HG02938 (cell line): ENCODE measurements around the gene DBNDD1.

Experiments used
- ATAC-seq: cut with Tn5 transposase; IDR thresholded peaks from one replicate; pipeline ENCODE4 v1.9.1; 2021; ENCODE audit warnings: mild to moderate bottlenecking, moderate library complexity; ENCODE audit not compliant: unreplicated experiment

Gene DBNDD1

DNA sequence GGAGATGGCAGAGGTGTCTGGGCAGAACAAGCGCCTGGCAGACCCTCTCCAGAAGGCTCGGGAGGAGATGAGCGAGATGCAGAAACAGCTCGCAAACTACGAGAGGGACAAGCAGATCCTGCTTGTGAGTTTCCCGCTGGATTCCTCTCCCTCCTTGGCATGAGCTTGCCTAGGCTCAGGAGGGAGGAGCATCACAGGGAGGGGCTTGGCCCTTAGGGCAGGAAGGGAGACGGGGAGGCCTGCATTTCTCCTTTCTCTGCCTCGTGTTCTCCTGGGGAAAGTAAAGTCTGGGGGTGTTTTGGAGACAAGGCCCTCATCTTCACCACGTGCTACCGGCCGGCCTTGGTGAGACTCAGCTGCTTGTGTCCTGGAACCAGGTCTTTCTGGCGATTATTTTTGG, 18.0 kb upstream of the DBNDD1 start:
- ATAC-seq: no peak

DNA sequence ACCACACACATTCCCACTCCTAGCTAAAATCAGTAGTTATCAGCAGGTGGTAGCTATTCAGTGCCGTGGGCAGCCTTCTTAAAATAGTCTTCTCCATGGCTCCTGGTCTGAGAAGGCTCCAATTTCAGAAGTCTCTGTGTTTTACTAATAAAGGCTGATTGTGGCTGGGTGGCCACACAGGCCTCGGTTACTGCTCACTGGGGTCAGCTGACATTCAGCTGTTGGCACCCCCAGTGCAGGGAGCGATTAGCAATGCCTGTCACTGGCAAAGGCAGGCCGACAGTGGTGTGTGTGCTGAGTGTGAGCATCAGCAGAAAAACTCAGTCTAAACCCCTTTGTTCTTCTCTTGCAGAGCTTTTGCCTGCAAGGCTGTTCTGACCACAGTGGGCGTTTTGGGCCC, 16.6 kb upstream of the DBNDD1 start:
- ATAC-seq: no peak

DNA sequence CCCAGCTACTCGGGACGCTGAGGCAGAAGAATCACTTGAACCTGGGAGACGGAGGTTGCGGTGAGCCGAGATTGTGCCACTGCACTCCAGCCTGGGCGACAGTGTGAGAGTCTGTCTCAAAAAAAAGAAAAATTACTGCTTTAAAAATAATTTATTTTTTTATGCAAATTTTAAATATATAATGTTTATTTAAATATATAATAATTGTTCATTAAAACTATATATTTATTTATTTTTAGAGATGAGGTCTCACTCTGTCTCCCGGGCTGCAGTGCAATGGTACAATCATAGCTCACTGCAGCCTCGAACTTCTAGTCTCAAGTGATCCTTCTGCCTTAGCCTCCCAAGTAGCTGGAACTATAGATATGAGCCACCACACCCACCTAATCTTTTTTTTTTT, 15.2 kb upstream of the DBNDD1 start:
- no peak for ATAC-seq

DNA sequence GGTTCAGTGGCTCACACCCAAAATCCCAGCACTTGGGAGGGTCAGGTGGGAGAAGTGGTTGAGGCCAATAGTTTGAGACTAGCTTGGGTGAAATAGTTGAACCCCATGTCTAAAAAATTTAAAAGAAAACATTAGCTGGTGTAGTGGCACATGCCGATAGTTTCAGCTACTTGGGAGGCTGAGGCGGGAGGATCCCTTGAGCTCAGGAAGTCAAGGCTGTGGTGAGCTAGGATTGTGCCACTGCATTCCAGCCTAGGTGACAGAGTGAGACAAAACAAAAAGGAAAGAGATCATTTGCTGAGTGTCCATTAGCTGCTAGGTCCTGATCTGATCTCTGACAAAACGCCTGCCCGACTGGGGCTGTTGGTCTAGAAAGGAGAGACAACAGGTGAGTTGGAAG, 14.1 kb upstream of the DBNDD1 start:
- ATAC-seq: no peak

- ATAC-seq: no peak
Measured at GRCh38 chr16:90032674-90033331, 13.5 kb upstream of the DBNDD1 start.

DNA sequence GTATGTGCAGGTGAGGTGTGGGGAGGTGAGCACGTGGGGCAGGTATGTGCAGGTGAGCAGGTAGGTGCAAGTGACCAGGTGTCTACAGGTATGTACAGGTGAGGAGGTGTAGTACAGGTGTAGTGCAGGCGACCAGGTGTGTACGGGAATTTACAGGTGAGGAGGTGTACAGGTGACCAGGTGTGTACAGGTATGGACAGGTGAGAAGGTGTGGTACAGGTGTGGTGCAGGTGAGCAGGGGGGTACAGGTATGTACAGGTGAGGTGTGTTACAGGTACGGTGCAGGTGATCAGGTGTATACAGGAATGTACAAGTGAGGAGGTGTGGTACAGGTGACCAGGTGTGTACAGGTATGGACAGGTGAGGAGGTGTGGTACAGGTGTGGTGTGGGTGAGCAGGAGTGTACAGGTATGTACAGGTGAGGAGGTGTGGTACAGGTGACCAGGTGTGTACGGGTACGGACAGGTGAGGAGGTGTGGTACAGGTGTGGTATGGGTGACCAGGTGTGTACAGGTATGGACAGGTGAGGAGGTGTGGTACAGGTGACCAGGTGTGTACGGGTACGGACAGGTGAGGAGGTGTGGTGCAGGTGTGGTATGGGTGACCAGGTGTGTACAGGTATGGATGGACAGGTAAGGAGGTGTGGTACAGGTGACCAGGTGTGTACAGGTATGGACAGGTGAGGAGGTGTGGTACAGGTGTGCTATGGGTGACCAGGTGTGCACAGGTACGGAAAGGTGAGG, 12.8 kb upstream of the DBNDD1 start:
- no peak for ATAC-seq

DNA sequence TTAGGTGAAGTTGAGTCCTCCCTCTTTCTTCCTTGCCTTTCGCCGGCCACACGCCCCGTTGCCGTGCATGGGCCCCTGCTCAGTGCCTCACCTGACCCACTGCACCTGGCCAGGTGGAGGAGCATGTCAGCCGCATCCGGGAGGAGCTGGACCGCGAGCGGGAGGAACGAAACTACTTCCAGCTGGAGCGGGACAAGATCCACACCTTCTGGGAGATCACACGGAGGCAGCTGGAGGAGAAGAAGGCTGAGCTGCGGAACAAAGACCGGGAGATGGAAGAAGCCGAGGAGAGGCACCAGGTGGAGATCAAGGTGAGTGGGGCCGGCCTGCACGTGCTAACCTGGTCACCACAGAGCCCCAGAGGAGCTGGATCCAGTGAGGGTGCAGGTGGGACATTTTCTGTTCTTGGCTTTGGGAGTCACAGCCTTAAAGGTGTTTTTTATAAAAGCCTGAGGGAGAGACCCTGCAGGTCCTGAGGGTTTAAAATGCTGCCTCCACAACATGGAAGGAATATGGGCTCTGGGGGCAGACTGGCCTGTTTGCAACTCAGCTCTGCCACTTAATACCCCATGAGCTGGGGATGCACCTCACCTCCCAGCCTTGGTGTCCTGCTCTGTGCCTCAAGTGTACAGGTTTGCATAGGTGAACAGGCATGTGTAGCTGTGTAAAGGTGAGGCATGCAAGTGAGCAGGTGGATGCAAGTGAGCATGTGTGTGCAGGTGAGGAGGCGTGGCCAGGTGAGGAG, 12.1 kb upstream of the DBNDD1 start:
- no peak for ATAC-seq

- no peak for ATAC-seq
Measured at GRCh38 chr16:90028985-90029384, 9.7 kb upstream of the DBNDD1 start.

DNA sequence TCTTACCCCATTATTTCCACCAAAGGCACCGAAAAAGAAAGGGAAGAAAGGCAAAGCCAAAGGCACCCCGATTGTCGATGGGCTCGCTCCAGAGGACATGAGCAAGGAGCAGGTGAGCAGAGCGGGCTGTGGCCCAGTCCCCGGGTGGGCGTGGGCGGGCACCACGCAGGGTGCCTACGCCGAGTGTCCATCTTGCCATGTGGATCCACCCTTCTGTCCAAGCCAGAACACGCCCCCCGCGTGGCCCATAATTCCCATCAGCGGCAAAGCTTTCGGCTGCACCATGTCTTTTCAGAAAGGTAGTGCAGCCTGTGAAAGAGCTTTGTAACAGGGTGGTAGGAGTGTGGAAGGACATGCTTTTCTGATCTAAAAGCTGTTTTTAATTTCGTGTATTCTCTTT, 8.4 kb upstream of the DBNDD1 start:
- ATAC-seq: no peak

DNA sequence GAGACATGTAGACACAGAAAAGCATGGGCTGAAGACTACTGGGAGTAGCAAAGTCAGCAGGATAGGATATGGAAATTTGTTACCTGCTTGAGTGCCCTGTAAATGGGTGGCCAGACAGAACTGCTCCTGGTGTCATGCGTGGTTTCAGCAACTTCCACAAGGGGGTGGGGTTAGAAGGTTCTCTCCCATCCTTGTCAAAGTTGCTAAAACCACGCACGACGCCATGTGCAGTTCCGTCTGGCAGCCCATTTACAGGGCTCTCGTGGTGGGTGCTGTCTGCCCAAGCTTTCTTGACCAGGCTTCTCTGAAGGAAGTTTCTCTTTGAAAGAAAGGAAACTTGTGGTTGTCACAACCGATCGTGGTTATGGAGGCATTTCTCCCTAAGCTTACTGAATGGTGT, 6.9 kb upstream of the DBNDD1 start:
- ATAC-seq: no peak

DNA sequence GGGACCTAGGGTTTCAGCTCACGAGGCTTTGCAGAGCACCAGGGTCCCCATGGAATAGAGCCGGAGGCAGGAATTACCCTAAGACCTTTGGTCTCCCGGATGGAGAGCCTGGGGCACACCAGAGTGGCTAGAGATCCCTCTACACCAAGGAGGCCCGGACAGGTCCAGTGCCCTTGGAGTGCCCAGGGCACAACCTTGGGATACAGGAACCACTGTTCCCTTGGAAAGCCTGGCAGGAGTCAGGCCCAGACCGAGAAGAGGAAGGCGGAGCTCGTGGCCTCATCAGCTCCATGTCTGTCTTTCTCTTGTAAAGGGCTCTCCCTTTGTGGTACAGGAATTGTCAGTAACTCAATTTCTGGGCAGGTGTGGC, 3.8 kb upstream of the DBNDD1 start:
- no peak for ATAC-seq

GRCh38 chr16:90022209-90023077, 3.2 kb upstream of the DBNDD1 start:
- ATAC-seq: no peak

DNA sequence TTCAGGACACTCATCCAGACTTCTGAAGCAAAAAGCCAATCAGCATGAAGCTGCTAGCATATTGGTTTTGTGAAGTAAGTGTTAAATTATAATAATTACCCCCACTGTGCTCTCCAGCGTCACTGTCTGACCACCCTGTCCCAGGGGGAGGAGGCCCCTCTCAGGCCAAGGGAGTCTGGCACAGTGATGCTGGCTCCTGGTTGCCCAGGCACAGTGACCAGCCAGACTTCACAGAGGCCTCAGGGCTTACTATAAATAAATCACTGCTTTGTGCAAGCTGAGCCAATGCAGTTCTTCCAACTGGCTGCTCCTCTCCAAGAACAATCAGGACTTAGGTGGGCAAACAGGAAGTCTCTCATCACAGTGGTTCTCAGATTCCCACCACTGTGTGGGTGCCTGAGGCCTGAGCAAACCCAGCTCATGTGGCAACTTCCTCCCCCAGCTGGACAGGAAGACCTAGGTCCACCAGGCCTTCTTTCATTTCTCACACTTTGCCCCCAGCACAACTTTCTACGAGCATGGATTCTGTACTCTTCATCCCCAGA, 1.7 kb upstream of the DBNDD1 start:
- ATAC-seq: no peak

DNA sequence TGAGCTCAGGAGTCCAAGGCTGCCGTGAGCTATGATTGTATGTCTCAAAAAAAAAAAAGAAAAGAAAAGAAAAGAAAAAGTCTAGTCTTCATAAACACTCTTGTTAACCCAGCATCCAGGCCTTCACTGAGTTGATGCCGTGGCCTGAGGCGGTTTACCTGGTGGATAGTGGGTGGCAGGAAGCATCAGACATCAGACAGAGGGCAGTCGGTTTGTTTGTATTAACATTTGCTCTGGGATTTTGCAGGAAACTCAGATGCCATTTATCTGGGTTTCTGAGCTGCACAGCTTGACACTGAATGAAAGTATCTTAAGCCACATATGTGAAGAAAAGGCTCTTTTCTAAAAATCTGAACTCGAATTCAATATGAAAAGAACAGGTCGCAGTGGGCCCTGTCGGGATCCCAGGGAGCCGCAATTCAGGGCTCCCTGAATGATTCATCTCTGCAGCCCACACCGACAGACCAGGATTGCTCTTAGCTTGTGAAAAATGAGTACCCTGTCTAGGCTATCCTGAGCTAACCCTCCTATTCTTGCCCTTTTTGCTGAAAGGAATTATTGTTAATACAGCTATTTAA, 1.1 kb upstream of the DBNDD1 start:
- ATAC-seq: no peak

GRCh38 chr16:90019543-90020259, 445 bp upstream of the DBNDD1 start:
- no peak for ATAC-seq

DNA sequence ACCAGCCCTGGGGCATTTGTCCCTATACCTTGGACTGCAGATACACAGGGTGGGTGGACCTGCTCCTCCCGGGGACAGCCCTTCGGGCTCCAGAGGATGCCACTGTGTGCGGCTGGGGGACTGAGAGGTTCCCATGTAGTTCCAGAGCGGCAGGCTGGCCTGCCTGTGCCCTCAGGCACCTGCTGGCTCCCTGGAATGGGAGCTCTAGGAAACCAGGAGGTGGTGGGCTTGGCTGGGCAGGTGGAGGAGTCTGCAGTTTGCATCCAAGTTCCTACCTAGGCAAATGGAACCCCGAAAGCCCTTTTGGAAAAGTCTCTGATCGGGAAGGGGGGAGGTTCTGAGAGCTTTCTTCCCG, 982 bp downstream of the DBNDD1 start:
- no peak for ATAC-seq

DNA sequence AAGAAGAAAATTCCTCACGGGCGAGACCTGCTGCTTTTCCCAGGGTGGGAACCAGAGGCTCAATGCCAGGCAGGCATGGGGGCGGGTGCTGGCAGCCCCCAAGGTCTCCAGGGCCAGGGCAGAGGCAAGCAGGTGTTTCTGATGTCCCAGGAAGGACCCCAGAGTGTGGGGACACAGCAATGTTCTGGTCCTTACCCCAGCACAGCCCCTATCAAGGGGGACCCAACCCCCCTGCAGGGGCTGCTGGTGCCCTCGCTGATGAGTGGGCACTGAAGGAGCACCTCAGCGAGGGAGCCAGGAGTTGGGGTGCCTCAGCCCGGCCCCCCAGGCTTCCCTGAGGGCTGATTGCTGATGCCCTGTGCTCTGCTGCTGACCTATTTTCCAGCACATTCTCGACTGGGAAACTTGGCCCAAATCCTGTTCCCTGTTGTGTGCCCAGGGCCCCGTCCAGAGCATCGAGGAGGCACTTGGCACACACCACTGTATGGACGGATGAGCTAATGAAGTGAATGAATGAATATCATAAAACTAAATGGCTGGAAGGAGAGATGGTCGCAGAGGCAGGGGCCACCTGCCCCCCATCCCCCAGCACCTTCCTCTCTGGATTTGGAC, 2.8 kb downstream of the DBNDD1 start:
- no peak for ATAC-seq

DNA sequence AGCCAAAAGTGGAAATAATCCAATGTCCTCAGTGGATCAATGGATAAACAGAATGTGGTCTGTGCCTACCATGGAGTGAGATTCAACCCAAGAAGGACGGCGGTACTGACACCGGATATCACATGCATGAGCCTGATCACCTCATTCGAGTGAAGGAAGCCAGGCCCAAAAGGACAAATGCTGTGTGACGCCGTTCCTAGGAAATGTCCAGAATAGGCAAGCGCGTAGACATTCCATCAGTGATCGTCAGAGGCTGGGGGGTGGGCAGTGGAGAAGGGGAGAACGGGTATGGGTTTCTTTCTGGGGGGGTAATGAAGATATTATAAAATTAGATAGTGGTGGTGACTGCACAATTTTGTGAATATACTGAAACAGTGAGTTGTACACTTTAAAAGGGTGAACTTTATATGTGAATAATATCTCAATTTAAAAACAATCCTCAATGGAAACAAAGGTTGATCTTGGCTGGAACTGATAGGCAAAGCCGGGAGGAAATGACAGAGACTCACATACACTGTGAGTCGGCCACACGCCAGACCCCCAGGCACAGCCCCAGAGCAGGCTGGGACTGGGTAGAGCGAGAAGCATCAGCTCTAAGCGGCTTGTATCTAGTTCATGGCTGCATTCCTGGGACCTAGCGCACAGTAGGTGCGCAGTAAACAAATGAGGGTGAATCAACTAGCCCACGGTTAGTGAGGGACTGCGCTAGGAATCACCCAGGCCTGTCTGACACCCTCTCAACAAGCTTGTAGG, 3.5 kb downstream of the DBNDD1 start:
- no peak for ATAC-seq
